ENCODE results near the gene TRAPPC10. TPM values are rescaled to one million over a fixed set of nuclear protein-coding genes. Genes with fewer than 3 reads are reported as not detected.

The TRAPPC10 gene
- total and polyA plus RNA-seq, 10 of the 15 experiments (the other 5 are each of a cell fraction or from before 2014, with no cell fraction given) = 1.1 to 39.6 (median 28.2) TPM

DNA sequence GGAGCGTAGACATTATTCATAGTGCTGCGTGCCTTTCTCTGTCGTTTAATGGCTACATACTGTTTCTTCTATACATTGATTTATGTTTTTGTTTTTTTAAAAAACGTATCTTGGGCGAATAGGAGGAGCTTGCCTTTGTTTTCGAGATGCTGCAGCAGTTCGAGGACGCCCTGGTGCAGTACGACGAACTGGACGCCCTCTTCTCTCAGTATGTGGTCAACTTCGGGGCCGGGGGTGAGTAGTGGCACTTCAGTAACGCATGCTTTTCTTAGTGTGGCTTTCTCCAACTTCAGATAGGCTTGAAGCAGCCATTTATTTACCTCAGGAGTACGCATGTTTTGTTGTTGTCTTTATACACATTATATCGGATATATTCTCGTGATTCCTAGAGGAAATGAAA, 46.9 kb downstream of the TRAPPC10 start:
- in situ Hi-C loops (cut with MboI) (no loop called here), intact Hi-C loops (cut with micrococcal nuclease; ENCODE audit: unreplicated experiment) (no loop called here)
- no peaks in the 10 kb centered on the region for H3K27me3 ChIP-seq (replicated peaks in 1 of 2; ENCODE audit: control insufficient read depth in 2 of 2, insufficient read depth in 2 of 2, low read length in 1 of 2)
- no peak overlapping the region for H3K4me3 ChIP-seq
- no peak overlapping the region for H2AFZ ChIP-seq (ENCODE audit: control insufficient read depth, low read depth, low read length)
- H4K20me1 ChIP-seq (ENCODE audit: control insufficient read depth, insufficient read depth) = no peaks in the 10 kb centered on the region
- DNase-seq (ENCODE audit: low read depth, low spot score) (no peak), FAIRE-seq (no peak), ATAC-seq (no peak)
- ChIA-PET SMC1A (ENCODE audit: uncharacterized antibody, unreplicated experiment) (no interaction called here), CTCF (no interaction called here), RAD21 (ENCODE audit: unreplicated experiment) (no interaction called here), POLR2A (no interaction called here)
- H3K27ac ChIP-seq (ENCODE audit: control insufficient read depth, insufficient read depth) = no peak overlapping the region
- H3K9ac ChIP-seq (ENCODE audit: control insufficient read depth, insufficient read depth, low read length) = no peak overlapping the region
- H3K9me3 ChIP-seq (replicated peaks; ENCODE audit: control insufficient read depth, insufficient read depth, low read length) = no peaks in the 10 kb centered on the region
- no peaks in the 10 kb centered on the region for H3K4me1 ChIP-seq (ENCODE audit: control insufficient read depth, insufficient read depth, low read length)
- peaks cover 36 to 38% of the 10 kb centered on the region in 2 experiments for H3K36me3 ChIP-seq (ENCODE audit: control insufficient read depth in 2 of 2, insufficient read depth in 2 of 2, low read length in 1 of 2)
- H3K4me2 ChIP-seq (ENCODE audit: control insufficient read depth, insufficient read depth) = no peak overlapping the region
- no peak for TF ChIP-seq GATAD2B (conservative IDR thresholded peaks at IDR 0.05; ENCODE audit: low read depth)
- TF ChIP-seq, protein P1, sequence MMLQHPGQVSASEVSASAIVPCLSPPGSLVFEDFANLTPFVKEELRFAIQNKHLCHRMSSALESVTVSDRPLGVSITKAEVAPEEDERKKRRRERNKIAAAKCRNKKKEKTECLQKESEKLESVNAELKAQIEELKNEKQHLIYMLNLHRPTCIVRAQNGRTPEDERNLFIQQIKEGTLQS (IDR thresholded peaks at IDR 0.05; ENCODE audit: borderline replicate concordance, extremely low read depth, low read depth, low read length) = no peak
- TF ChIP-seq ZNF217 (IDR thresholded peaks at IDR 0.05) = no peak
- TF ChIP-seq FOXM1 (IDR thresholded peaks at IDR 0.05; ENCODE audit: low read depth, low read length) = no peak
- TF ChIP-seq, protein P2, sequence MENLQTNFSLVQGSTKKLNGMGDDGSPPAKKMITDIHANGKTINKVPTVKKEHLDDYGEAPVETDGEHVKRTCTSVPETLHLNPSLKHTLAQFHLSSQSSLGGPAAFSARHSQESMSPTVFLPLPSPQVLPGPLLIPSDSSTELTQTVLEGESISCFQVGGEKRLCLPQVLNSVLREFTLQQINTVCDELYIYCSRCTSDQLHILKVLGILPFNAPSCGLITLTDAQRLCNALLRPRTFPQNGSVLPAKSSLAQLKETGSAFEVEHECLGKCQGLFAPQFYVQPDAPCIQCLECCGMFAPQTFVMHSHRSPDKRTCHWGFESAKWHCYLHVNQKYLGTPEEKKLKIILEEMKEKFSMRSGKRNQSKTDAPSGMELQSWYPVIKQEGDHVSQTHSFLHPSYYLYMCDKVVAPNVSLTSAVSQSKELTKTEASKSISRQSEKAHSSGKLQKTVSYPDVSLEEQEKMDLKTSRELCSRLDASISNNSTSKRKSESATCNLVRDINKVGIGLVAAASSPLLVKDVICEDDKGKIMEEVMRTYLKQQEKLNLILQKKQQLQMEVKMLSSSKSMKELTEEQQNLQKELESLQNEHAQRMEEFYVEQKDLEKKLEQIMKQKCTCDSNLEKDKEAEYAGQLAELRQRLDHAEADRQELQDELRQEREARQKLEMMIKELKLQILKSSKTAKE (IDR thresholded peaks at IDR 0.05; ENCODE audit: low read depth, poor library complexity, severe bottlenecking) = no peak
- TF ChIP-seq RUNX3 (IDR thresholded peaks at IDR 0.05; ENCODE audit: low read length) = no peak
- TF ChIP-seq BCL11A (IDR thresholded peaks at IDR 0.05; ENCODE audit: low read depth, low read length) = no peak
- H3K79me2 ChIP-seq (ENCODE audit: control insufficient read depth, insufficient read depth, low read length) = no peaks in the 10 kb centered on the region
- 93% methylated on average over 17 of the region's 17 CpGs for WGBS (ENCODE audit: insufficient coverage, insufficient replicate concordance, low lambda C conversion rate, missing lambda C conversion rate)
- no TSS peak for BruUV-seq (replicated peaks)

Measured in GM12878 (cell line).